A549 (cell line): ENCODE measurements around the gene SMIM28.

Source experiments
- MAZ ChIP-seq: fragments of 150-350 bp; IDR thresholded peaks from 2 replicates; pipeline ENCODE4 v1.6.1; 2014; ENCODE audit warnings: antibody characterized with exemption, low read depth, low read length, borderline replicate concordance
- NFE2L2 ChIP-seq: fragments of 150-350 bp; conservative IDR thresholded peaks from 2 replicates; pipeline ENCODE4 v1.6.1; 2014; ENCODE audit warnings: low read length
- POLR2A ChIP-seq: IDR thresholded peaks from 2 replicates; pipeline ENCODE4 v1.6.1; 2012; ENCODE audit warnings: mild to moderate bottlenecking, low read length
- POLR2AphosphoS2 ChIP-seq: conservative IDR thresholded peaks from 2 replicates; pipeline ENCODE4 v1.6.1; 2012; ENCODE audit warnings: low read length, improper control_type of control experiment, inconsistent platforms
- RAD21 ChIP-seq, 2 experiments: fragments of >200 bp in 1 of 2; sonication (Bioruptor Twin) in 1 of 2; formaldehyde crosslinking in 1 of 2; IDR thresholded peaks in 1 of 2; conservative IDR thresholded peaks in 1 of 2; 2 replicates in 1 of 2; 3 replicates in 1 of 2; pipeline ENCODE4 v1.6.1; 2012 to 2018; ENCODE audit warnings: inconsistent platforms in 1 of 2
- ZFP36 ChIP-seq: fragments of 450-650 bp; IDR thresholded peaks from 2 replicates; pipeline ENCODE4 v1.6.1; 2014; ENCODE audit warnings: borderline replicate concordance; ENCODE audit not compliant: partially characterized antibody
- TF ChIP-seq, protein P1 (sequence below): fragments of >200 bp; sonication (Bioruptor Twin); formaldehyde crosslinking; IDR thresholded peaks from 3 replicates; pipeline ENCODE4 v1.5.1; 2016

DNA sequence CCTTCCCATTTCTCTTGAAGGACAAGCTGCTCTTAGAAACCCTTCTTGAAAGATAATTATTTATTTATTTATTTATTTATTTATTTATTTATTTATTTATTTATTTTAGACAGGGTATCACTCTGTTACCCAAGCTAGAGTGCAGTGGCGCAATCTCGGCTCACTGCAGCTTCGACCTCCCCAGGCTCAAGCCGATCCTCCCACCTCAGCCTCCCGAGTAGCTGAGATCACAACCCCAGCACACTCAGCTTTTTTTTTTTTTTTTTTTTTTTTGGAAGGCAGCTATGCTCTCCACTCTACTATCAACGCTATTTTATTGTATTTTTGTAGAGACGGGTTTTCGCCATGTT lies 25.1 kb downstream of the SMIM28 start:
- no peak for TF ChIP-seq NFE2L2
- TF ChIP-seq MAZ, result no peak
- TF ChIP-seq, protein P1, sequence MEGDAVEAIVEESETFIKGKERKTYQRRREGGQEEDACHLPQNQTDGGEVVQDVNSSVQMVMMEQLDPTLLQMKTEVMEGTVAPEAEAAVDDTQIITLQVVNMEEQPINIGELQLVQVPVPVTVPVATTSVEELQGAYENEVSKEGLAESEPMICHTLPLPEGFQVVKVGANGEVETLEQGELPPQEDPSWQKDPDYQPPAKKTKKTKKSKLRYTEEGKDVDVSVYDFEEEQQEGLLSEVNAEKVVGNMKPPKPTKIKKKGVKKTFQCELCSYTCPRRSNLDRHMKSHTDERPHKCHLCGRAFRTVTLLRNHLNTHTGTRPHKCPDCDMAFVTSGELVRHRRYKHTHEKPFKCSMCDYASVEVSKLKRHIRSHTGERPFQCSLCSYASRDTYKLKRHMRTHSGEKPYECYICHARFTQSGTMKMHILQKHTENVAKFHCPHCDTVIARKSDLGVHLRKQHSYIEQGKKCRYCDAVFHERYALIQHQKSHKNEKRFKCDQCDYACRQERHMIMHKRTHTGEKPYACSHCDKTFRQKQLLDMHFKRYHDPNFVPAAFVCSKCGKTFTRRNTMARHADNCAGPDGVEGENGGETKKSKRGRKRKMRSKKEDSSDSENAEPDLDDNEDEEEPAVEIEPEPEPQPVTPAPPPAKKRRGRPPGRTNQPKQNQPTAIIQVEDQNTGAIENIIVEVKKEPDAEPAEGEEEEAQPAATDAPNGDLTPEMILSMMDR, result no peak
- no peak for TF ChIP-seq POLR2AphosphoS2
- no peak for TF ChIP-seq RAD21 (conservative IDR thresholded peaks at IDR 0.05 in 1 of 2, IDR thresholded peaks at IDR 0.05 in 1 of 2)
- TF ChIP-seq ZFP36, result no peak
- TF ChIP-seq POLR2A, result no peak
